ENCODE results near the gene TMEM132C. TPM values are rescaled to one million over a fixed set of nuclear protein-coding genes. Genes with fewer than 3 reads are reported as not detected.

Gene TMEM132C
- polyA plus RNA-seq, 1 experiment, result not detected

GRCh38 chr12:128426511-128426910 lies 159.5 kb downstream of the TMEM132C start:
- Histone ChIP-seq H3K9me3 (ENCODE audit: control insufficient read depth, insufficient read depth, low read length) (peaks cover 44% of the 10 kb centered on the region), H3K4me3 (ENCODE audit: low read depth, low read length) (no peak overlapping the region), H3K27me3 (ENCODE audit: control insufficient read depth, insufficient read depth, low read length) (no peaks in the 10 kb centered on the region), H3K27ac (ENCODE audit: low read depth, low read length) (no peak overlapping the region)
- ChIA-PET POLR2A (no interaction called here), CTCF (no interaction called here)
- DNase-seq (ENCODE audit: low read depth, low spot score), result no peak
- no peak for TF ChIP-seq CTCF (IDR thresholded peaks at IDR 0.05; ENCODE audit: low read depth, low read length)

GRCh38 chr12:128439796-128440195 lies 172.8 kb downstream of the TMEM132C start:
- Histone ChIP-seq H3K9me3 (ENCODE audit: control insufficient read depth, insufficient read depth, low read length) (peaks cover 39% of the 10 kb centered on the region), H3K27me3 (ENCODE audit: control insufficient read depth, insufficient read depth, low read length) (no peaks in the 10 kb centered on the region), H3K4me3 (ENCODE audit: low read depth, low read length) (no peak overlapping the region), H3K27ac (ENCODE audit: low read depth, low read length) (no peak overlapping the region)
- TF ChIP-seq CTCF (IDR thresholded peaks at IDR 0.05; ENCODE audit: low read depth, low read length), result no peak
- ChIA-PET CTCF (interaction anchor here (0.6 kb wide), 1 partner anchor 592 kb away, joined by 4 read pairs; no protein-coding TSS in a partner anchor), POLR2A (no interaction called here)
- no peak for DNase-seq (ENCODE audit: low read depth, low spot score)

GRCh38 chr12:128442096-128442495 lies 175.1 kb downstream of the TMEM132C start:
- Histone ChIP-seq H3K9me3 (ENCODE audit: control insufficient read depth, insufficient read depth, low read length) (peaks cover 50% of the 10 kb centered on the region), H3K4me3 (ENCODE audit: low read depth, low read length) (no peak overlapping the region), H3K27ac (ENCODE audit: low read depth, low read length) (no peak overlapping the region), H3K27me3 (ENCODE audit: control insufficient read depth, insufficient read depth, low read length) (no peaks in the 10 kb centered on the region)
- CTCF ChIA-PET, result no interaction called here
- TF ChIP-seq CTCF (IDR thresholded peaks at IDR 0.05; ENCODE audit: low read depth, low read length), result no peak
- no peak for DNase-seq (ENCODE audit: low read depth, low spot score)
- POLR2A ChIA-PET, result no interaction called here

GRCh38 chr12:128444598-128444997 lies 177.6 kb downstream of the TMEM132C start:
- Histone ChIP-seq H3K27ac (ENCODE audit: low read depth, low read length) (no peak overlapping the region), H3K9me3 (ENCODE audit: control insufficient read depth, insufficient read depth, low read length) (peaks cover 49% of the 10 kb centered on the region), H3K27me3 (ENCODE audit: control insufficient read depth, insufficient read depth, low read length) (no peaks in the 10 kb centered on the region), H3K4me3 (ENCODE audit: low read depth, low read length) (no peak overlapping the region)
- TF ChIP-seq CTCF (IDR thresholded peaks at IDR 0.05; ENCODE audit: low read depth, low read length), result no peak
- ChIA-PET POLR2A (no interaction called here), CTCF (no interaction called here)
- DNase-seq (ENCODE audit: low read depth, low spot score), result no peak

- POLR2A ChIA-PET, result no interaction called here
- no peak for TF ChIP-seq CTCF (IDR thresholded peaks at IDR 0.05; ENCODE audit: low read depth, low read length)
- Histone ChIP-seq H3K27me3 (ENCODE audit: control insufficient read depth, insufficient read depth, low read length) (no peaks in the 10 kb centered on the region), H3K9me3 (ENCODE audit: control insufficient read depth, insufficient read depth, low read length) (peaks cover 43% of the 10 kb centered on the region), H3K27ac (ENCODE audit: low read depth, low read length) (no peak overlapping the region), H3K4me3 (ENCODE audit: low read depth, low read length) (no peak overlapping the region)
- DNase-seq (ENCODE audit: low read depth, low spot score), result no peak
- CTCF ChIA-PET, result no interaction called here
Measured at GRCh38 chr12:128445415-128446127, 178.6 kb downstream of the TMEM132C start.

Measured in AG04450 (cell line).